Astrocyte of the cerebellum (primary cell): ENCODE results near the gene CPEB3.

Experiments used
- DNase-seq: peaks from one replicate; pipeline ENCODE4 v3.0.0-alpha.2; 2011; ENCODE audit warnings: low read depth
- H3K4me3 ChIP-seq: 2 replicates; pipeline ENCODE4 v1.5.1; 2011; ENCODE audit warnings: mild to moderate bottlenecking, low read depth, low read length, moderate library complexity
- in situ Hi-C: cut with HindIII; loops from 2 replicates; pipeline ENCODE4 v1.10.0; 2017; ENCODE audit warnings: low sequenced_read_pairs
- TF ChIP-seq, protein P1 (sequence below): IDR thresholded peaks from 2 replicates; pipeline ENCODE4 v1.5.1; 2012; ENCODE audit warnings: low read length, low read depth, moderate library complexity, mild to moderate bottlenecking; ENCODE audit errors: missing control alignments

The CPEB3 gene

DNA sequence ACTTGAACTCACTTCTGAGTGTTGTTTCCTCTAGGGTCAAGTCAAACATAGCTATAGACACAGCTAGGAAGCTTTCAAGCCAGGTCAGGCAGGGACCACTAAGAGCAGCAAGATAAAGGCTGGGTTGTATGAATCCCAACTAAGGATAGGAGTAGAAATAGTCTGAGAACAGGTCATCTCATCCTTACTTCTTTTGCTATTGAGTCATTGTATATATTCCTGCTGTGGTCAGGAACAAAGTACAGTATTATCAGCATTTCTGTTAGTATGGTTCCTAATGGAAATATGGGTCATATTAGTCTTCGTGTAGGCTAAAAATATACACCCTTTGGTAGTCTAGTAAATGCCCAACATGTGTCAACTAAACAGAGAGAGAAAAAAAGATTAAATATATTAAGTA is 222.0 kb downstream of the CPEB3 start:
- TF ChIP-seq, protein P1, sequence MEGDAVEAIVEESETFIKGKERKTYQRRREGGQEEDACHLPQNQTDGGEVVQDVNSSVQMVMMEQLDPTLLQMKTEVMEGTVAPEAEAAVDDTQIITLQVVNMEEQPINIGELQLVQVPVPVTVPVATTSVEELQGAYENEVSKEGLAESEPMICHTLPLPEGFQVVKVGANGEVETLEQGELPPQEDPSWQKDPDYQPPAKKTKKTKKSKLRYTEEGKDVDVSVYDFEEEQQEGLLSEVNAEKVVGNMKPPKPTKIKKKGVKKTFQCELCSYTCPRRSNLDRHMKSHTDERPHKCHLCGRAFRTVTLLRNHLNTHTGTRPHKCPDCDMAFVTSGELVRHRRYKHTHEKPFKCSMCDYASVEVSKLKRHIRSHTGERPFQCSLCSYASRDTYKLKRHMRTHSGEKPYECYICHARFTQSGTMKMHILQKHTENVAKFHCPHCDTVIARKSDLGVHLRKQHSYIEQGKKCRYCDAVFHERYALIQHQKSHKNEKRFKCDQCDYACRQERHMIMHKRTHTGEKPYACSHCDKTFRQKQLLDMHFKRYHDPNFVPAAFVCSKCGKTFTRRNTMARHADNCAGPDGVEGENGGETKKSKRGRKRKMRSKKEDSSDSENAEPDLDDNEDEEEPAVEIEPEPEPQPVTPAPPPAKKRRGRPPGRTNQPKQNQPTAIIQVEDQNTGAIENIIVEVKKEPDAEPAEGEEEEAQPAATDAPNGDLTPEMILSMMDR = no peak
- DNase-seq = no peak
- no peak overlapping the region for H3K4me3 ChIP-seq
- in situ Hi-C loops = no loop called here

DNA sequence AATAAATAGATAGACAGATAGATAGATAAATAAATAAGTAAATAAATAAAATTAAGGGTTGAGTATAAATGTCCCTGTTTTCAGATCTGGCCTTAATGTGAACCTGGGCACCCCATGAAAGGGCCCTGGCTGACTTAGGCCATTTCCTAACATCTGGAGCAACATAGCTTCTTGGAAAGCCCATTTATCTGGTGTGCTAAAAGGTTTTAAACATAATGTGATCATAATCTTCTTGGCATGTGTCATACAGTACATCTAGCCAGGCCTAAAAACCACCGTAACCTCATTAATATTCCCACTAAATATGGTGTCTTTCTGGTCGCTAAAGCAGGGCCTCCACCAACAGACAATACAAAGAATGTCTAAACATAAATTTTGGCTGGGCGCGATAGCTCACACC is 224.5 kb downstream of the CPEB3 start:
- DNase-seq = no peak
- H3K4me3 ChIP-seq = no peak overlapping the region
- in situ Hi-C loops = no loop called here
- TF ChIP-seq, protein P1 = no peak

DNA sequence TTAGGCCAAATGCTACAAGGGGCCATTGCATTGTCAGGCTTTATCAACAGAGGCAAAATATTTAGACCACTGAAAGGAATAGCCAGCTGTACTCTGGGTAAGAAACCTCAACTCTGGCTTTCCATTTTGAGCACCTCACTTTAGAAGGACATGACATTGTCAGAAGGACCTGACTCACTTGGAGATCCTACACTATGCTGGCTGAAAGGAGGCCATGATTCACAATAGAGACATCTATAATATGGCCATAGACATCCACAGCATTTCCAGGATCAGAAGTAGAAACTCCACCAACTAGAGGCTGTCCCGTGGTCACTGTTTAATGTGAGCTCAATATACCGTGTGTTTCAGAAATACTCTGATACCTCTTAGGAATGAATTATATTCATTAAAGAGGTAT is 226.4 kb downstream of the CPEB3 start:
- no peak overlapping the region for H3K4me3 ChIP-seq
- TF ChIP-seq, protein P1 = no peak
- in situ Hi-C loops = no loop called here
- DNase-seq = no peak

DNA sequence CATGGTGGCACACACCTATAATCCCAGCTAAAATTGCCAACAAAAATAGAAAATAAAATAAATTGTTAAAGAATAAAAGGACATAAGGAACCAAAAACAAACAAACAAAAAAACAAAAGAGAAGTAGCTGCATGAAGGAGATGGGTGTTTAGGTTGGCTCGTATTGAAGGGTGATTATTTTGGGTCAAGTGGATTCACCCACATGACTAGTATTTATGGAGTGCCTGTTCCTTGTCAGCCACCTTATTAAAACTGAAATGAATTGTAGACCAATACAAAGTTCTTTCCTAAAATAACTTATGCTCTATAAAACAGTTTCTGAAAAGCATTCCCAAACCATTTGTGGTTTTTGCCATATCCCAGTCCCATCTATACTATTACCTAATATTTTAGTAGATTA is 228.6 kb downstream of the CPEB3 start:
- DNase-seq = no peak
- H3K4me3 ChIP-seq = no peak overlapping the region
- TF ChIP-seq, protein P1 = no peak
- in situ Hi-C loops = no loop called here

DNA sequence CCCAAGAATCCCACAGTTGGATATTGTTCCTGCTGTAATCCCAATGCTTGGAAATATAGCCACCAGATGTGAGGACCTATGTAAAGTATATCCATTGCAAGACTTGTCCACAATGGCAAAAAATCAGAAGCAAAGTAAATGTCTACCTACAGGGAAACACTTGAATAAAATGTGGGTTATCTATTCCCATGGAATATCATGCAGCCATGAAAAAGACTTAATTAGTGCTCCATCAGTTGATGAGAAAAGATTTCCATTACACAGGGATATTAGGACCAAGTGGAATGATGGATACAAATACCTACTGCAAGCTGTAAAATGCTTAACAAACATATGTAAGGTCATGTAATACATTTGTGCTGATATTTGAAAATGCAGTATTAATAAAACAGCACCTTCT is 236.1 kb downstream of the CPEB3 start:
- DNase-seq = no peak
- TF ChIP-seq, protein P1 = no peak
- in situ Hi-C loops = no loop called here
- no peak overlapping the region for H3K4me3 ChIP-seq

DNA sequence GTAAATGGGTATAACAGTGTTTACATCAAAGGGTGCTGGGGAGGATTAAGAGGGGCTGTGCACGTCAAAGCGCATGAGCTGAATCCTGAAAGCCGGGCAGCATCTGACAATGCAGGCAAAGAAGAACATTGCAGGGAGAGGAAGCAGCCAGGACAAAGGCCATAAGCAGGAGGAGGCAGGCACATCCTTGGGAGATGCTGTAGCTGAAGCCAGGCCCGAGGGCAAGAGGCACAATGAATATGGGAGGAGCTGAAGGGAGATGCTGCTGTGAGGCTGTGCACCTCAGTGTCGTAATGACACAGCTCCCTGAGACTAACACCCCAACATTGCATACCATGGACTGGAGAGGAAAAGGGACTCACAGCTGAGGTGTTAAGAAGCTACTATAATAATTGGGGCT is 238.1 kb downstream of the CPEB3 start:
- in situ Hi-C loops = no loop called here
- TF ChIP-seq, protein P1 = no peak
- no peak for DNase-seq
- H3K4me3 ChIP-seq = no peak overlapping the region

DNA sequence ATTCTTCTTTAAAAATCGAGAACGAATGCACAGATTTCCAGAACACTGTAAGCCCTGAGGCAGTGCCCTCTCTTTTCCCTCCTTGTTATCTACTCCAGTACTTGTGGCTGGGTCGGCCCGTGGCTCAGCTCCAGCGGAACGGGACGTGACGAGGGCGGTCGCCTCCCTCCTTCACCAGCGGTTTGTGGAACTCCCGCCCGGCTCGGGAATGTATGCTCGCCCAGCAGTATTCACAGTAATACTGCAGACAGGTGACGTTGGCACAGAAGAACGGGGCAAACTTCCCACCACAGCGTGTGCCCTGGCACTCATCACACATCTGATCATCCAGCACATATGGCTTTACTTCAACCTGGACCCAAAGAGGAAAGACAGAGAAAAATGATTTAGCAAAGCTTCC is 238.8 kb downstream of the CPEB3 start:
- no peak for DNase-seq
- in situ Hi-C loops = no loop called here
- no peak overlapping the region for H3K4me3 ChIP-seq
- TF ChIP-seq, protein P1 = no peak
